Colonic mucosa (tissue), 4 donors: ENCODE results near the gene RASGRF1. TPM values are rescaled to one million over a fixed set of nuclear protein-coding genes. Genes with fewer than 3 reads are reported as not detected.

Experiments used
- DNase-seq: peaks from one replicate; pipeline ENCODE4 v3.0.0-alpha.2; 2020
- H3K27ac ChIP-seq: fragments of 200-600 bp; one replicate; pipeline ENCODE4 v1.8.0; 2021
- H3K27me3 ChIP-seq: fragments of 200-600 bp; one replicate; pipeline ENCODE4 v1.8.0; 2021
- H3K36me3 ChIP-seq: fragments of 200-600 bp; one replicate; pipeline ENCODE4 v1.8.0; 2021
- H3K4me1 ChIP-seq: fragments of 200-600 bp; one replicate; pipeline ENCODE4 v1.8.0; 2021; ENCODE audit warnings: mild to moderate bottlenecking
- H3K4me3 ChIP-seq: fragments of 200-600 bp; one replicate; pipeline ENCODE4 v1.8.0; 2021
- H3K9ac ChIP-seq, 2 donors: one replicate each; pipeline ENCODE4 v1.7.0; 2013; ENCODE audit warnings: control low read depth in 2 of 2, low read depth in 2 of 2, low read length in 2 of 2
- H3K9me3 ChIP-seq: fragments of 200-600 bp; one replicate; pipeline ENCODE4 v1.8.0; 2021
- intact Hi-C: fragments of 100-400 bp; cut with DNase I; formaldehyde crosslinking; loops from one replicate; pipeline ENCODE4 v1.14.1; 2022
- total RNA-seq, 2 donors: library from RNA; stranded (reverse); fragmentation: NEBNext Ultra II Directional in 1 of 2; extraction: Animal tissue kit (Norgen Biotek cat#: 25700) in 1 of 2; gene quantifications; one replicate each; pipeline ENCODE4 v1.2.1, GENCODE V29; 2021
- TF ChIP-seq, protein P1 (sequence below): fragments of 200-600 bp; IDR thresholded peaks from one replicate; pipeline ENCODE4 v1.8.0; 2022; ENCODE audit warnings: antibody characterized with exemption, mild to moderate bottlenecking
- donor health status: healthy.
- donor health status: DM: no; HTN: no; CAD: no.
- donor health status: DM: no; HTN: no; CAD: no.

Gene RASGRF1
- total RNA-seq, 2 donors from 2014 or later = 0.15 to 0.56 TPM

GRCh38 chr15:79017953-79018352, 72.6 kb downstream of the RASGRF1 start:
- no peak overlapping the region for H3K27ac ChIP-seq
- no peaks in the 10 kb centered on the region for H3K4me1 ChIP-seq
- no peaks in the 10 kb centered on the region for H3K27me3 ChIP-seq
- TF ChIP-seq, protein P1, sequence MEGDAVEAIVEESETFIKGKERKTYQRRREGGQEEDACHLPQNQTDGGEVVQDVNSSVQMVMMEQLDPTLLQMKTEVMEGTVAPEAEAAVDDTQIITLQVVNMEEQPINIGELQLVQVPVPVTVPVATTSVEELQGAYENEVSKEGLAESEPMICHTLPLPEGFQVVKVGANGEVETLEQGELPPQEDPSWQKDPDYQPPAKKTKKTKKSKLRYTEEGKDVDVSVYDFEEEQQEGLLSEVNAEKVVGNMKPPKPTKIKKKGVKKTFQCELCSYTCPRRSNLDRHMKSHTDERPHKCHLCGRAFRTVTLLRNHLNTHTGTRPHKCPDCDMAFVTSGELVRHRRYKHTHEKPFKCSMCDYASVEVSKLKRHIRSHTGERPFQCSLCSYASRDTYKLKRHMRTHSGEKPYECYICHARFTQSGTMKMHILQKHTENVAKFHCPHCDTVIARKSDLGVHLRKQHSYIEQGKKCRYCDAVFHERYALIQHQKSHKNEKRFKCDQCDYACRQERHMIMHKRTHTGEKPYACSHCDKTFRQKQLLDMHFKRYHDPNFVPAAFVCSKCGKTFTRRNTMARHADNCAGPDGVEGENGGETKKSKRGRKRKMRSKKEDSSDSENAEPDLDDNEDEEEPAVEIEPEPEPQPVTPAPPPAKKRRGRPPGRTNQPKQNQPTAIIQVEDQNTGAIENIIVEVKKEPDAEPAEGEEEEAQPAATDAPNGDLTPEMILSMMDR = no peak
- intact Hi-C loops = no loop called here
- no peak overlapping the region for H3K9ac ChIP-seq
- DNase-seq = no peak
- no peaks in the 10 kb centered on the region for H3K9me3 ChIP-seq
- no peaks in the 10 kb centered on the region for H3K36me3 ChIP-seq
- no peak overlapping the region for H3K4me3 ChIP-seq

- no peaks in the 10 kb centered on the region for H3K27me3 ChIP-seq
- TF ChIP-seq, protein P1 = no peak
- H3K9me3 ChIP-seq = no peaks in the 10 kb centered on the region
- no peak overlapping the region for H3K9ac ChIP-seq
- no peak for DNase-seq
- no peak overlapping the region for H3K27ac ChIP-seq
- H3K4me3 ChIP-seq = no peak overlapping the region
- no peaks in the 10 kb centered on the region for H3K36me3 ChIP-seq
- intact Hi-C loops = no loop called here
- H3K4me1 ChIP-seq = no peaks in the 10 kb centered on the region
Observed at GRCh38 chr15:79016527-79017170, 73.9 kb downstream of the RASGRF1 start.

DNA sequence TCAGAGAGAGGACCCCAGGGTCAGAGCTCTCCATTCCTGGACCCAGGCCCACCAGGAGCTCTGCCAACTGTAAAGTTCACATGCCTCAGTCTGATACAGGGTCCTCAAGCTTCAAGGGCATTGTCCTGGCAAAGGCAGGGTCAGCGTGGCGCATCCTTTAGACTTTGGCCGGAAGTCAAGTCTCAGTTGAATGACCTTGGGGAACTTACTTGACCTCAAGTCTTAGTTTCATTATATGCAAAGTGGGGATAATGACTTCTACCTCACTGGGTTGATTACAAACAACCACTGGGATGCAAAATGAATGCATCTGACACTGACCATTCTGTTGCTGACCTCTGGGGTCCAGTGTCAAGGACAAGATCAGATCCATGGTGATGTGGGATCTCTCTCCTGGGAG, 75.2 kb downstream of the RASGRF1 start:
- Histone ChIP-seq H3K4me3 (no peak overlapping the region), H3K9ac (no peak overlapping the region), H3K27me3 (no peaks in the 10 kb centered on the region), H3K36me3 (no peaks in the 10 kb centered on the region), H3K9me3 (no peaks in the 10 kb centered on the region), H3K27ac (no peak overlapping the region), H3K4me1 (no peaks in the 10 kb centered on the region)
- TF ChIP-seq, protein P1 = no peak
- DNase-seq = no peak
- intact Hi-C loops = no loop called here

- no peaks in the 10 kb centered on the region for H3K4me1 ChIP-seq
- H3K9me3 ChIP-seq = no peaks in the 10 kb centered on the region
- no peak overlapping the region for H3K27ac ChIP-seq
- H3K36me3 ChIP-seq = no peaks in the 10 kb centered on the region
- no peak overlapping the region for H3K4me3 ChIP-seq
- H3K27me3 ChIP-seq = no peaks in the 10 kb centered on the region
- H3K9ac ChIP-seq = no peak overlapping the region
- no peak for DNase-seq
- TF ChIP-seq, protein P1 = no peak
- intact Hi-C loops = no loop called here
Observed at GRCh38 chr15:79010278-79010677, 80.3 kb downstream of the RASGRF1 start.

- no peaks in the 10 kb centered on the region for H3K36me3 ChIP-seq
- TF ChIP-seq, protein P1 = no peak
- no peak overlapping the region for H3K27ac ChIP-seq
- no peak overlapping the region for H3K9ac ChIP-seq
- intact Hi-C loops = no loop called here
- no peaks in the 10 kb centered on the region for H3K9me3 ChIP-seq
- H3K4me1 ChIP-seq = no peaks in the 10 kb centered on the region
- no peaks in the 10 kb centered on the region for H3K27me3 ChIP-seq
- no peak for DNase-seq
- H3K4me3 ChIP-seq = no peak overlapping the region
Observed at GRCh38 chr15:79009379-79009778, 81.2 kb downstream of the RASGRF1 start.
